Vagina (tissue), 2 donors: Measurements from ENCODE around the gene MAPRE3.

Experiments used
- POLR2A ChIP-seq, 2 donors: fragments of 450-650 bp; IDR thresholded peaks; one replicate each; pipeline ENCODE4 v1.6.1; 2017; ENCODE audit warnings: antibody characterized with exemption in 2 of 2, mild to moderate bottlenecking in 2 of 2, moderate library complexity in 2 of 2
- POLR2AphosphoS5 ChIP-seq, 2 donors: sonication (generic); formaldehyde crosslinking; IDR thresholded peaks; one replicate each; pipeline ENCODE4 v1.9.0; 2017; ENCODE audit warnings: antibody characterized with exemption in 2 of 2, mild to moderate bottlenecking in 2 of 2, low read depth in 1 of 2; ENCODE audit not compliant: insufficient read depth in 1 of 2
- TF ChIP-seq, protein P1 (sequence below), 3 experiments: fragments of 450-650 bp in 2 of 3; fragments of 200-600 bp in 1 of 3; sonication (generic) in 1 of 3; IDR thresholded peaks; one replicate each; pipeline ENCODE4 v1.5.1; 2017 to 2019; ENCODE audit warnings: antibody characterized with exemption in 3 of 3, mild to moderate bottlenecking in 2 of 3, moderate library complexity in 2 of 3

DNA sequence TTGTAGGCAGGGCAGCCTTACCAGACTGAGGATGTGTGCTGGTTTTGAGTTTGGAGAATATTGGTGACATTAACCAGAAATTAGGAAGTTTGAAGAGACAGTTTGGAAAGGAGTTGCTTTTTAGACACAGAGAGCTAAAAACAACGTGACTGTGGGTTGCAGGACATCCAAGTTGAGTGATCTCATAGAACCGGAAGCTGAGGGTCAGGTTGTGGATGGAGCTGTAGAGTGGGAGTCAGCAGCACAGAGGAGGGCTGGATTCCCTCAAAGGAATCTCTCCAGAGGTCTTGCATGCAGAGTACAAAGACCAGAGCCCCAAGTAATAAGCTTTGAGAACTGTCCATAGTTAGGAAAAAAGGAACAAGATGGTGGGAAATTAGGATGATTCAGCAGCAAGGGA is 9.3 kb downstream of the MAPRE3 start:
- TF ChIP-seq, protein P1, sequence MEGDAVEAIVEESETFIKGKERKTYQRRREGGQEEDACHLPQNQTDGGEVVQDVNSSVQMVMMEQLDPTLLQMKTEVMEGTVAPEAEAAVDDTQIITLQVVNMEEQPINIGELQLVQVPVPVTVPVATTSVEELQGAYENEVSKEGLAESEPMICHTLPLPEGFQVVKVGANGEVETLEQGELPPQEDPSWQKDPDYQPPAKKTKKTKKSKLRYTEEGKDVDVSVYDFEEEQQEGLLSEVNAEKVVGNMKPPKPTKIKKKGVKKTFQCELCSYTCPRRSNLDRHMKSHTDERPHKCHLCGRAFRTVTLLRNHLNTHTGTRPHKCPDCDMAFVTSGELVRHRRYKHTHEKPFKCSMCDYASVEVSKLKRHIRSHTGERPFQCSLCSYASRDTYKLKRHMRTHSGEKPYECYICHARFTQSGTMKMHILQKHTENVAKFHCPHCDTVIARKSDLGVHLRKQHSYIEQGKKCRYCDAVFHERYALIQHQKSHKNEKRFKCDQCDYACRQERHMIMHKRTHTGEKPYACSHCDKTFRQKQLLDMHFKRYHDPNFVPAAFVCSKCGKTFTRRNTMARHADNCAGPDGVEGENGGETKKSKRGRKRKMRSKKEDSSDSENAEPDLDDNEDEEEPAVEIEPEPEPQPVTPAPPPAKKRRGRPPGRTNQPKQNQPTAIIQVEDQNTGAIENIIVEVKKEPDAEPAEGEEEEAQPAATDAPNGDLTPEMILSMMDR (IDR thresholded peaks at IDR 0.05), result no peak
- TF ChIP-seq POLR2A (IDR thresholded peaks at IDR 0.05), result no peak
- TF ChIP-seq POLR2AphosphoS5 (IDR thresholded peaks at IDR 0.05; ENCODE audit: insufficient read depth in 1 of 2, low read depth in 1 of 2), result no peak
